ENCODE results near the gene WWOX.

DNA sequence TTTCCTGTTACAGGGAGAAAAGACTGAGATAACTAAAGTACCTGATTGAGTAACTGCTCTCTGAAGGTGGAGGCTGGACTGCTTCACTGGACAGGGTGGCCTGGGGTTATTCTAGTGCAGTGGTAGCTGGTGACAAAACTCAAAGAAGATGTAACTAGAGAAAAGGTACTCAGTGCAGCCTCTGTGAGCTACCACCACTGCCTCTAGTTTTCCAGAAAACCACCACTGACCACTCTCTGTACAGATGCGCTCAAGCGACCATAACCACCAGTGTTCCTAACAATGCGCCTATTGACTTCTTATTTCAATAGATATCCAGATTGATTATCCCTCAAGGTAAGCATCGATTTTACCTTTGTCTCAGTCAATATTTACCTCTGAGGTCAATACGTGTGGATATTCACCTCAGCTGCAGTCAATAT lies 492.2 kb downstream of the WWOX start:
- TF ChIP-seq, protein P1, sequence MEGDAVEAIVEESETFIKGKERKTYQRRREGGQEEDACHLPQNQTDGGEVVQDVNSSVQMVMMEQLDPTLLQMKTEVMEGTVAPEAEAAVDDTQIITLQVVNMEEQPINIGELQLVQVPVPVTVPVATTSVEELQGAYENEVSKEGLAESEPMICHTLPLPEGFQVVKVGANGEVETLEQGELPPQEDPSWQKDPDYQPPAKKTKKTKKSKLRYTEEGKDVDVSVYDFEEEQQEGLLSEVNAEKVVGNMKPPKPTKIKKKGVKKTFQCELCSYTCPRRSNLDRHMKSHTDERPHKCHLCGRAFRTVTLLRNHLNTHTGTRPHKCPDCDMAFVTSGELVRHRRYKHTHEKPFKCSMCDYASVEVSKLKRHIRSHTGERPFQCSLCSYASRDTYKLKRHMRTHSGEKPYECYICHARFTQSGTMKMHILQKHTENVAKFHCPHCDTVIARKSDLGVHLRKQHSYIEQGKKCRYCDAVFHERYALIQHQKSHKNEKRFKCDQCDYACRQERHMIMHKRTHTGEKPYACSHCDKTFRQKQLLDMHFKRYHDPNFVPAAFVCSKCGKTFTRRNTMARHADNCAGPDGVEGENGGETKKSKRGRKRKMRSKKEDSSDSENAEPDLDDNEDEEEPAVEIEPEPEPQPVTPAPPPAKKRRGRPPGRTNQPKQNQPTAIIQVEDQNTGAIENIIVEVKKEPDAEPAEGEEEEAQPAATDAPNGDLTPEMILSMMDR (IDR thresholded peaks at IDR 0.05) = no peak
- no peak for TF ChIP-seq POLR2A (IDR thresholded peaks at IDR 0.05)
